Medulla oblongata (tissue), 1 donor: Measurements from ENCODE around the gene ACSM2B.
"Not testable (repeated sequence)": the region's sequence is repeated elsewhere in the genome, so short reads cannot be mapped to it uniquely, and the experiment has no call there.

Experiments
- DNase-seq: peaks from one replicate; pipeline ENCODE4 v3.0.0-alpha.2; 2015; ENCODE audit errors: extremely low spot score

The ACSM2B gene, protein sequence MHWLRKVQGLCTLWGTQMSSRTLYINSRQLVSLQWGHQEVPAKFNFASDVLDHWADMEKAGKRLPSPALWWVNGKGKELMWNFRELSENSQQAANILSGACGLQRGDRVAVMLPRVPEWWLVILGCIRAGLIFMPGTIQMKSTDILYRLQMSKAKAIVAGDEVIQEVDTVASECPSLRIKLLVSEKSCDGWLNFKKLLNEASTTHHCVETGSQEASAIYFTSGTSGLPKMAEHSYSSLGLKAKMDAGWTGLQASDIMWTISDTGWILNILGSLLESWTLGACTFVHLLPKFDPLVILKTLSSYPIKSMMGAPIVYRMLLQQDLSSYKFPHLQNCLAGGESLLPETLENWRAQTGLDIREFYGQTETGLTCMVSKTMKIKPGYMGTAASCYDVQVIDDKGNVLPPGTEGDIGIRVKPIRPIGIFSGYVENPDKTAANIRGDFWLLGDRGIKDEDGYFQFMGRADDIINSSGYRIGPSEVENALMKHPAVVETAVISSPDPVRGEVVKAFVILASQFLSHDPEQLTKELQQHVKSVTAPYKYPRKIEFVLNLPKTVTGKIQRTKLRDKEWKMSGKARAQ

GRCh38 chr16:20576145-20576544 lies at the start of gene ACSM2B:
TSS of gene ACSM2B (minus strand) at chr16:20576367. CDS start at chr16:20564845, 11,522 bp downstream.
- DNase-seq, result not testable (repeated sequence)

- no peak for DNase-seq
Observed at GRCh38 chr16:20624882-20625807, 49.0 kb upstream of the ACSM2B start.

GRCh38 chr16:20624205-20624604 lies 48.0 kb upstream of the ACSM2B start:
- no peak for DNase-seq

- DNase-seq, result no peak
Observed at GRCh38 chr16:20622498-20622870, 46.3 kb upstream of the ACSM2B start.

DNA sequence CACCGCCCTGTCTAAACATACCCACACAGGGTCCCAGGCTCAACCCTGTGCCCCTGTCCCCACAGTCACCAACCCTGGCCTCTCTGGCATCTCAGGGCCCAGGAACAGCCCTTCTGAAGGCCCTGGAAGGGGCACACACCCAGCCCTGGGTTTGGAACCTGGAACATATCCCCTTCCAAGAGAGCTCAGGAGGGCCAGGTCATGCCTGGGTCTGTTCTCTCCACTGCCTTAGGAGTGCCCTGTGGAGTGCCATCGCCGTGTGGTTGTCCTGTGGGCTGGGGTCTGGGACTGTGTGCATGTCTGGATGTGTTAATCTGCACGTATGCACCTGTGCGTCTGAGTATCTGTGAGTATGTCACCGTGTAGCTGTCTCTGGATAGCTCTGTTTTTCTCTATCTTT lies 45.2 kb upstream of the ACSM2B start:
- no peak for DNase-seq

GRCh38 chr16:20620770-20621169 lies 44.6 kb upstream of the ACSM2B start:
- DNase-seq, result no peak

GRCh38 chr16:20620003-20620402 lies 43.8 kb upstream of the ACSM2B start:
- DNase-seq, result no peak

- no peak for DNase-seq
Observed at GRCh38 chr16:20617271-20617670, 41.1 kb upstream of the ACSM2B start.

DNA sequence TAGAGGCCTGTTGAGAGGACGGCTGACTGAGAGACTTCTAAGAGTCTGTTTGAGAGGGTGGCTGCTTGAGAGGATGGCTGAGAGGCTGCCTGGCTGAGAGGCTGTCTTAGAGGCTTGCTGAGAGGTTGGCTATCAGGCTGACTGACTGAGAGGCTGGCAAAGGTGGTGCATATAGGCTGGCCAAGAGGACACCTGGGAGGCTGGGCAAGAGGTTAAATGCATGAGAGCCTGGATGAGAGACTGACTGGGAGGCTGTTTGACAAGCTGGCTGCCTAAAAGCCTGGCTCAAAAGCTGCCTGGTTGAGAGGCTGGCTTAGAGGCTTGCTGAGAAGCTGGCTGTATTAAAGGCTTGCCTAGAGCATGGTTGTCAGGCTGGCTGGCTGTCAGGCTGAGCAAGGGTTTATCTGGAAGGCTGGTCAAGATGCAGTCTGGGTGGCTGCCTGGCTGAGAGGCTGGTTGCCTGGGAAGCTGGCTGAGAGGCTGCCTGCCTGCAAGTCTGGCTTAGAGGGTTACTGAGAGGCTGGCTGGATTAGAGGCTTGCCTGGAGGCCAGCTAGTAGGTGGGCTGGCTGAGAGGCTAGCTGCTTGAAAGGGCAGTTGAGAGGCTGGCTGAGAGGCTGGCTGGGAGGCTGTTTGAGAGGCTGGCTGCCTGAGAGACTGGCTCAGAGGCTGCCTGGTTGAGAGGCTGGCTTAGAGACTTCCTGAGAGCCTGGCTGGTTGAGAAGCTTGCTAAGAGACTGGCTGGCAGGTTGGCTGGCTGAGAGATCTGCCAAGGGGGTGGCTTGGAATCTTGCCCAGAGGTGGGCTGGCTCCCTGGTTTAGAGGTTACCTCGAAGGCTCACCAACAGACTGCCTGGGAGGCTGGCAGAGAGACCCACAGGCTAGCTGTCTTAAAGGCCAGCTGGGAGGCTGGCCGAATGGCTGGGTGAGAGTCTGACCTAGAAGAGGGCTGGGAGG lies 38.3 kb upstream of the ACSM2B start:
- no peak for DNase-seq

DNA sequence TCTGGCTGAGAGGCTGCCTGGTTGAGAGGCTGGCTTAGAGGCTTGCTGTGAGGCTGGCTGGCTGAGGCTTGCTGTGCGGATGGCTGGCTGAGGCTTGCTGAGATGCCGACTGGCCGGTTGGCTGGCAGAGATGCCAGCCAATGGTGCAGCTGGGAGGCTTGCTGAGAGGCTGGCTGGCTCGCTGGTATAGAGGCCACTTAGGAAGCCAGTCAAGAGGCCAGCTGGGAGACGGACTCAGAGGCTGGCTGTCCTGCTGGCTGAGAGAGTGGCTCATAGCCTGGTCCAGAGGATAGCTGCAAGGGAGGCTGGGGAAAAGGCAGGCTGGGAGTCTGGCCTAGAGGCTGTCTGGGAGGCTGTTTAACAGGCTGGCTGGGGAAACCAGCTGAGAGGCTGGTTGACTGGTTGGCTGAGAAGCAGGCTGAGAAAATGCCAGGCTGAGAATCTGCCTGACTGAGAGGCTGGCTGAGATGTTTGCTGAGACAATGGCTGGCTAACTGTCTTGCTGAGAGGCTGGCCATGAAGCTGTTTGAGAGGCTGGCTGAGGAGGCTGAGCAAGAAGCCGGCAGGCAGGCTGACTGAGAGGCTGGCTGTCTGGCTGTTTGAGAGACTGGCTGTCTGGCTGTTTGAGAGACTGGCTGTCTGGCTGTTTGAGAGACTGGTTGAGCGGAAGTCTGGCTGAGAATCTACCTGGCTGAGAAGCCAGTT lies 37.5 kb upstream of the ACSM2B start:
- DNase-seq, result no peak

DNA sequence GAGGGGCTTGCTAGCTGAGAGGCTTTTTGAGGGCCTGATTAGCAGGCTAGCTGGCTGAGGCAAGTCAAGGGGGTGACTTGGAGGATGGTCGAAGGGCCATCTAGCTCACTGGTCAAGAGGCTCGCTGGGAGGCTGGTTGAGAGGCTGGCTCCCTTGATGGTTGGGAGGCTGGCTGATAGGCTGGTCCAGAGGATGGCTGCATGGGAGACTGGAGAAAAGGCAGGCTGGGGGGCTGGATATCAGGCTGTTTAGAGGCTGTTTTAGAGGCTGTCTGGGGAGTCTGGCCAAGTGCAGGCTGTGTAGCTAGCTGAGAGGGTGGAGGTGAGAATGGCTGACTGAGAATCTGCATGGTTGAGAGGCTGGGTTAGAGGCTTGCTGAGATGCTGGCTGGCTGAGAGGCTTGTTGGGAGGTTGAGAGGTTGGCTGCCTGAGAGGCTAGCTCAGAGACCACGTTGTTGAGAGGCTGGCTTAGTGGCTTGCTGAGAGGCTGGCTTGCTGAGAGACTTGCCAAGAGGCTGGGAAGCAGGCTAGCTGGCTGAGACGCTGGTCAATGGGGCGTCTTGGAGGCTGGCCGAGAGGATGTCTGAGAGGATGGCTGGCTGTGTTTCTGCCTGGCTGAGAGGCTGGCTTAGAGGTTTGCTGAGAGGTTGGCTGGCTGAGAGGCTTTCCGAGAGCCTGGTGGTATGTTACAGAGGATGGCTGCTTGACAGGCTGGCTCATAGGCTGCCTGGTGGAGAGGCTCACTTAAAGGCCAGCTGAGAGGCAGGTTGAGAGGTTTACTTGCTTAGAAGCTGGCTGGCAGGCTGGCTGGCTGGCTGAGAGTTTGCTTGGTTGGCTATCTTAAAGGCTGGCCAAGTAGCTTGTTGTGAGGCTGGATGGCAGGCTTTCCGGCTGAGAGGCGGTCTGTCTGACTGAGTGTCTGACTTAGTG lies 36.6 kb upstream of the ACSM2B start:
- peak; percentile 15 for DNase-seq

GRCh38 chr16:20611975-20612481 lies 35.9 kb upstream of the ACSM2B start:
- peak; percentile 11 for DNase-seq

DNA sequence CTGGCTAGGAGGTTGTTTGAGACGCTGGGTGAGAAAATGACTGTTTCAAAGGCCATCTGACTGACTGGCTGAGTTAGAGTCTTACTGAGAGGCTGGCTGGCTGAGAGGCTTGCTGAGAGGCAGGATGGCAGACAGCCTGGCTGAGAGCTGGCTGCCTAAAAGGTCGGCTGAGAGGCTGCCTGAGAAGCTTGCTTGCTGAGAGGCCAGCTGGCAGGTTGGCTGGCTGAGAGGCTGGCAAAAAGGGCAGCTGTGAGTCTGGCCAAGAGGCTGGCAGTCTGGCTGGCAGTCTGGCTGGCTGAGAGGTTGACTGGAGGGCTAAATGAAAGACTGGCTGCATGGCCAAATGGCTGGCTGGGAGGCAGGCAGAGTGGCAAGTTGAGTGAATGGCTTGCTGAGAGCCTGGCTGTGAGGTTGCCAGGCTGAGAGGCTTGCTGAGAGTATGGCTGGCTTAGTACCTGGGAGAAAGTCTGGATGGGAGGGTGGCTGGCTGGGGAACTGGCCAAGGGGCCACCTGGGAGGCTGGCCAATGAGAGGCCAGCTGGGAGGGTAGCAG lies 35.3 kb upstream of the ACSM2B start:
- DNase-seq, result peak; percentile 30

- no peak for DNase-seq
Observed at GRCh38 chr16:20610892-20611349, 34.8 kb upstream of the ACSM2B start.

- no peak for DNase-seq
Observed at GRCh38 chr16:20610211-20610891, 34.2 kb upstream of the ACSM2B start.

DNA sequence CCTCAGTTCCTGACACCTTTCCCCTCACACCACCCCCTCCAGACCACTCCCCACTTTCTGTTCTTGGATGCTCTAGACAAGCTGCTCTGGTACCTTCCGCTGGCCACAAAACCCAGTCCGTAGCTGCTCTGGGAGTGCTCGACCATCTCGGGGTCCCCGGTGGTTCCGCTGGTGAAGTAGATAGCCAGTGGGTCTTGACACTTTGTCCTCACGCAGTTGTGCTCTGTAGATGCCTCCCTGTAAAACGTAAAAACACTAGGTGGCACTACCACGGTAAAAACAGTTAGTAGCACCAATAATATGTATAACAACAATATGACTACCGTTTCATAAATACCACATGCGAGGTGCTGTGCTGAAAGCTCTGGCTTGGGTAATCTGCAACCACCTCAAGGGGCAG lies 26.0 kb upstream of the ACSM2B start:
- not testable (repeated sequence) for DNase-seq

DNA sequence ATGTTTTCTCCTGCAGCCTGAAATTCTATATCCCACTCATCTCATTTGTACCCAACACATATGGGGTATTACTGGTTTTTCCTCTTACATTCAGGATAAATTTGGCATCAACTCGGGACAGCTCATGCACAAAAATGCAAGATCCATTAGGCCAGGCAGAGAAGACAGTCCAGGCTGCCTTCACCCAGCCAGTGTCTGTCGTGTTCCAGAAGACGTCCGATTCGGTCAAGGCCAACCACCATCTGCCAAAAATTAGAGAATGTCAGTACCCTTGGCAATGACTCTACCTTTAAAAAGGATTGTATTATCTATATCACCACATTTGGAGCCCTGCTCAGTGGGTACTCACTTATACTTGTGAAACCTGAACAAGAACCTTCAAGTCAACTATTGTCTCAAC lies 23.3 kb upstream of the ACSM2B start:
- not testable (repeated sequence) for DNase-seq

DNA sequence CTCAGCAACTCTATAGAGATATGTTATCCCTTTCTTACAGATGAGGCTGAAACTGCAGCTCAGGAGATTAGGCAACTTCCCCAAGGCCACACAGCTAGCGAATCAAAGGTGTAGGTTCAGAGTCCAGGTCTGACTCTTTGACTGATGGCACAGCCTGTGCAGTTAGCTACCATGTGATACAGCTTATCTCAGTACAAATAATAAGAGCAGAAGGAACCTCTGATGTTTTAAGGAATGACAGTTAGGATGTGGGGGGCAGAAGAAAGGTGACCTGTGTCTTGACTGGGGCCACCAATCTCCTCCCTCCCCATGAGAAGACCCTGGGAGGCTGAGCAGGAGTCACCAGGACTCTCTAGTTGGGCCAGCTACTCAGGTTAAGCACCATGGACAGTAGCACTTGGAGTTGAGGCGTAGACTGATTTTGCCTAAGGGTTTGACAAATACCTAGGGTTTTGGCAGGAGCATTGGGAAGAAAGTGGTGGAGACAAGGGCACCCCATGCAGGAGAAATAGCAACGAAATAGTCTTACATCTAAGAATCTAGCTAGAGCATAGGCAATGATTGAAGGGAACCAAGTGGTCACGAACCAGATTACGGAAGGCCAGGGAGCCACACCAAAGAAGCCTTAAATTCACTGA lies 22.8 kb upstream of the ACSM2B start:
- DNase-seq, result no peak
